PC-3 (cell line): ENCODE measurements around the gene CXXC5. TPM values are rescaled to one million over a fixed set of nuclear protein-coding genes. Genes with fewer than 3 reads are reported as not detected.
"Not testable (repeated sequence)": the region's sequence is repeated elsewhere in the genome, so short reads cannot be mapped to it uniquely, and the experiment has no call there.

ENCODE experiments used
- ATAC-seq: fragments of 200-7000 bp; cut with Tn5 transposase; 2 replicates; pipeline ENCODE4 v1.9.1; 2020; ENCODE audit warnings: mild to moderate bottlenecking, moderate library complexity
- BruUV-seq: library from RNA; stranded (reverse); fragments of 400-500 nt; replicated peaks from 2 replicates; lab custom pipeline; 2021; lab: Mats Ljungman, UMichigan
- CTCF ChIA-PET: fragments of 300-600 bp; sonication (Branson Sonifier 250); formaldehyde crosslinking; loops from one replicate; lab custom pipeline; 2022; ENCODE audit warnings: antibody characterized with exemption; lab: Charles Lee
- POLR2A ChIA-PET: fragments of 300-600 bp; sonication (Branson Sonifier 250); formaldehyde crosslinking; loops from one replicate; lab custom pipeline; 2022; ENCODE audit warnings: antibody characterized with exemption; ENCODE audit not compliant: unreplicated experiment; lab: Charles Lee
- DNase-seq: peaks from one replicate; pipeline ENCODE4 v3.0.0-alpha.2; 2015
- H2AFZ ChIP-seq: fragments of 300-600 bp; sonication (generic); 2 replicates; pipeline ENCODE4 v1.6.0; 2016; ENCODE audit warnings: antibody characterized with exemption, low read length
- H3F3A ChIP-seq: fragments of 300-600 bp; sonication (generic); one replicate; pipeline ENCODE4 v1.6.0; 2017; ENCODE audit warnings: antibody characterized with exemption, low read length, control low read depth, mild to moderate bottlenecking; ENCODE audit not compliant: unreplicated experiment
- H3K27ac ChIP-seq: fragments of 300-600 bp; sonication (generic); 2 replicates; pipeline ENCODE4 v1.5.1; 2016; ENCODE audit warnings: mild to moderate bottlenecking, low read length
- H3K27me3 ChIP-seq: fragments of 300-600 bp; sonication (generic); 2 replicates; pipeline ENCODE4 v1.6.1; 2016; ENCODE audit warnings: low read length, mixed read lengths
- H3K36me3 ChIP-seq: fragments of 300-600 bp; sonication (generic); 2 replicates; pipeline ENCODE4 v1.6.1; 2016; ENCODE audit warnings: low read depth, mixed run types, low read length, mixed read lengths
- H3K4me1 ChIP-seq: fragments of 300-600 bp; sonication (generic); 2 replicates; pipeline ENCODE4 v1.5.1; 2016; ENCODE audit warnings: low read length; ENCODE audit not compliant: insufficient read depth
- H3K4me2 ChIP-seq: fragments of 300-600 bp; sonication (generic); 2 replicates; pipeline ENCODE4 v1.6.0; 2016; ENCODE audit warnings: low read length
- H3K4me3 ChIP-seq: fragments of 300-600 bp; sonication (generic); 2 replicates; pipeline ENCODE4 v1.5.1; 2016; ENCODE audit warnings: mild to moderate bottlenecking, low read length, mixed read lengths
- H3K79me2 ChIP-seq: fragments of 300-600 bp; sonication (generic); 2 replicates; pipeline ENCODE4 v1.6.1; 2017; ENCODE audit warnings: low read length, mixed read lengths
- H3K9ac ChIP-seq: fragments of 300-600 bp; sonication (generic); 2 replicates; pipeline ENCODE4 v1.6.0; 2016; ENCODE audit warnings: mild to moderate bottlenecking, low read length
- H3K9me2 ChIP-seq: fragments of 300-600 bp; sonication (generic); replicated peaks from 2 replicates; pipeline ENCODE4 v1.6.1; 2016; ENCODE audit warnings: mixed run types, low read length, mixed read lengths
- H3K9me3 ChIP-seq: fragments of 300-600 bp; sonication (generic); 2 replicates; pipeline ENCODE4 v1.6.1; 2016; ENCODE audit warnings: low read length, mixed read lengths
- H4K20me1 ChIP-seq: fragments of 300-600 bp; sonication (generic); 2 replicates; pipeline ENCODE4 v1.6.1; 2016; ENCODE audit warnings: low read length, mixed read lengths
- CTCF ChIP-seq: fragments of 300-600 bp; sonication (generic); conservative IDR thresholded peaks from 2 replicates; pipeline ENCODE4 v1.5.1; 2017; ENCODE audit warnings: antibody characterized with exemption, low read depth, mild to moderate bottlenecking, low read length
- EZH2 ChIP-seq: fragments of 300-600 bp; sonication (generic); IDR thresholded peaks from one replicate; pipeline ENCODE4 v1.6.1; 2017; ENCODE audit warnings: antibody characterized with exemption, mild to moderate bottlenecking, low read length; ENCODE audit not compliant: unreplicated experiment
- EZH2phosphoT487 ChIP-seq: fragments of 300-600 bp; sonication (generic); IDR thresholded peaks from 2 replicates; pipeline ENCODE4 v1.6.1; 2018; ENCODE audit warnings: mild to moderate bottlenecking, antibody characterized with exemption, low read length, borderline replicate concordance
- intact Hi-C: fragments of 100-400 bp; cut with micrococcal nuclease; formaldehyde crosslinking; loops from 2 replicates; pipeline ENCODE4 v1.9.0; 2023
- total RNA-seq: library from RNA; depleted of rRNA; stranded (reverse); fragments of >200 nt; gene quantifications from 2 replicates; pipeline ENCODE4 v1.2.3, GENCODE V29; 2014

The CXXC5 gene
- total RNA-seq, 1 experiment from 2014 or later: 31.1 TPM

GRCh38 chr5:139601429-139601828 is 46.7 kb upstream of the CXXC5 start:
- ATAC-seq: no peak
- H3K36me3 ChIP-seq: peaks cover 17% of the 10 kb centered on the region
- no peak overlapping the region for H3K4me3 ChIP-seq
- POLR2A ChIA-PET: no interaction called here
- H3K27me3 ChIP-seq: no peaks in the 10 kb centered on the region
- H4K20me1 ChIP-seq: peaks cover 12% of the 10 kb centered on the region; the same call in 1 of the 2 replicates
- H3K79me2 ChIP-seq: peaks cover 50% of the 10 kb centered on the region
- H3K4me1 ChIP-seq: peaks cover 14% of the 10 kb centered on the region
- H3K4me2 ChIP-seq: no peak overlapping the region
- CTCF ChIA-PET: no interaction called here
- no TSS peak for BruUV-seq
- no peak overlapping the region for H2AFZ ChIP-seq
- no peaks in the 10 kb centered on the region for H3K9me3 ChIP-seq
- H3K9ac ChIP-seq: no peak overlapping the region
- intact Hi-C loops: no loop called here
- H3K27ac ChIP-seq: no peak overlapping the region
- no peaks in the 10 kb centered on the region for H3F3A ChIP-seq
- H3K9me2 ChIP-seq: no peaks in the 10 kb centered on the region
- TF ChIP-seq CTCF (no peak), EZH2phosphoT487 (no peak), EZH2 (no peak)
- DNase-seq: no peak

- intact Hi-C loops, H3K9me3 ChIP-seq, H3K4me3 ChIP-seq, H2AFZ ChIP-seq, BruUV-seq, H3K27me3 ChIP-seq, DNase-seq, ATAC-seq, H3K27ac ChIP-seq, H3K9ac ChIP-seq, CTCF ChIA-PET, H3K4me2 ChIP-seq, H3F3A ChIP-seq, POLR2A ChIA-PET, H3K9me2 ChIP-seq: not testable (repeated sequence)
- Histone ChIP-seq H3K36me3 (peaks cover 17% of the 10 kb centered on the region), H3K4me1 (peaks cover 14% of the 10 kb centered on the region), H4K20me1 (peaks cover 12% of the 10 kb centered on the region; the same call in 1 of the 2 replicates), H3K79me2 (peaks cover 47% of the 10 kb centered on the region)
Observed at GRCh38 chr5:139601948-139602347, 46.2 kb upstream of the CXXC5 start.

- Histone ChIP-seq H3K4me1 (peaks cover under 1% of the 10 kb centered on the region; the same call in 1 of the 2 replicates), H3K27ac (no peak overlapping the region), H3K9me2 (no peaks in the 10 kb centered on the region), H3K9me3 (no peaks in the 10 kb centered on the region), H3K4me3 (no peak overlapping the region), H4K20me1 (no peaks in the 10 kb centered on the region), H3K9ac (no peak overlapping the region), H3K36me3 (peaks cover 17% of the 10 kb centered on the region), H3K27me3 (no peaks in the 10 kb centered on the region), H3F3A (no peaks in the 10 kb centered on the region), H2AFZ (no peak overlapping the region), H3K4me2 (no peak overlapping the region), H3K79me2 (peaks cover 33% of the 10 kb centered on the region)
- no TSS peak for BruUV-seq
- TF ChIP-seq EZH2 (no peak), CTCF (no peak), EZH2phosphoT487 (no peak)
- DNase-seq (no peak), ATAC-seq (no peak)
- POLR2A ChIA-PET: no interaction called here
- CTCF ChIA-PET: no interaction called here
- intact Hi-C loops: no loop called here
Observed at GRCh38 chr5:139605887-139606286, 42.3 kb upstream of the CXXC5 start.
